ENCODE measurements around the gene WDR27.

GRCh38 chr6:169700296-169700695 lies 1.5 kb downstream of the WDR27 start:
- TF ChIP-seq CTCF (IDR thresholded peaks at IDR 0.05) (no peak), POLR2AphosphoS5 (IDR thresholded peaks at IDR 0.05) (no peak)

Measured in sigmoid colon (tissue), 4 donors.